Tibial nerve (tissue), 4 donors: Measurements from ENCODE around the gene DOCK2.

Source experiments
- CTCF ChIP-seq, 5 experiments: fragments of 200-600 bp in 3 of 5; fragments of 450-650 bp in 2 of 5; sonication (generic) in 3 of 5; IDR thresholded peaks; one replicate each; pipeline ENCODE4 v1.5.1; 2016 to 2019; ENCODE audit warnings: antibody characterized with exemption in 5 of 5, mild to moderate bottlenecking in 3 of 5, moderate library complexity in 2 of 5
- EP300 ChIP-seq, 2 donors: sonication (generic); formaldehyde crosslinking; IDR thresholded peaks; one replicate each; pipeline ENCODE4 v1.6.1; 2017; ENCODE audit warnings: antibody characterized with exemption in 2 of 2, mild to moderate bottlenecking in 1 of 2
- POLR2A ChIP-seq, 2 donors: fragments of 450-650 bp; IDR thresholded peaks; one replicate each; pipeline ENCODE4 v1.6.1; 2017; ENCODE audit warnings: antibody characterized with exemption in 2 of 2, mild to moderate bottlenecking in 2 of 2, moderate library complexity in 2 of 2

- TF ChIP-seq CTCF (IDR thresholded peaks at IDR 0.05) (no peak), POLR2A (IDR thresholded peaks at IDR 0.05) (no peak), EP300 (IDR thresholded peaks at IDR 0.05) (no peak)
Observed at GRCh38 chr5:169869066-169869465, 232.0 kb downstream of the DOCK2 start.
